T-helper 2 cell treated with Interferon-gamma antibody and Interleukin-4, amounts not matched to agents 5 μg/mL and 100 μg/mL, for 36 hours (primary cell): ENCODE results near the gene APOC4.
"Not testable (repeated sequence)": the region's sequence is repeated elsewhere in the genome, so short reads cannot be mapped to it uniquely, and the experiment has no call there.

Experiments
- DNase-seq: peaks from one replicate; pipeline ENCODE4 v3.0.0; 2021; ENCODE audit warnings: low spot score
- H3K27ac Mint-ChIP-seq: one replicate; pipeline ENCODE4 v1.8.0; 2021; ENCODE audit warnings: mild to moderate bottlenecking, mixed read lengths
- H3K27me3 Mint-ChIP-seq: one replicate; pipeline ENCODE4 v1.8.0; 2021; ENCODE audit warnings: low read depth, mixed read lengths
- H3K36me3 Mint-ChIP-seq: one replicate; pipeline ENCODE4 v1.8.0; 2021; ENCODE audit warnings: low read depth, mixed read lengths
- H3K4me1 Mint-ChIP-seq: one replicate; pipeline ENCODE4 v1.8.0; 2021; ENCODE audit warnings: low read depth, mixed read lengths
- H3K4me3 Mint-ChIP-seq: one replicate; pipeline ENCODE4 v1.8.0; 2022; ENCODE audit warnings: mild to moderate bottlenecking, moderate library complexity, mixed read lengths
- H3K9me3 Mint-ChIP-seq: one replicate; pipeline ENCODE4 v1.8.0; 2021; ENCODE audit warnings: mixed read lengths

APOC4 gene

DNA sequence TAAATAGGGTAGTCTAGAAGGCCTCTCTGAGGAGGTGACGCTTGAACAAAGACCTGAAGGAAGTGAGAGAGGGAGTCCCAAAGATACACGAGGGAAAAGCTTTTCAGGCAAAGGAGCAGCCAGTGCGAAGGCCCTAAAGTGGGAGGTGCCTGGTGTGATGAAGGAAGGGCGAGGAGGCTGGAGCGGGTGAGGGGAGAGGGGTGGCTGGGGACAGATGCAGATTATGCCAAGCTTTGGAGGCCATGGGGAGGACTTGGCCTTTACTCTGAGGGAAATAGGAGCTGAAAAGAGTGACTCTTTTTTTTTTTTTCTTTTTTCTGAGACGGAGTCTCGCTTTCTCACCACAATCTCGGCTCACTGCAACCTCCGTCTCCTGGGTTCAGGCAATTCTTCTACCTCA, 16.1 kb downstream of the APOC4 start:
- no peak overlapping the region for H3K4me3 Mint-ChIP-seq
- no peaks in the 10 kb centered on the region for H3K27me3 Mint-ChIP-seq
- DNase-seq, result no peak
- peaks cover 27% of the 10 kb centered on the region for H3K4me1 Mint-ChIP-seq
- H3K9me3 Mint-ChIP-seq, result no peaks in the 10 kb centered on the region
- no peak overlapping the region for H3K27ac Mint-ChIP-seq
- H3K36me3 Mint-ChIP-seq, result peaks cover 6% of the 10 kb centered on the region

DNA sequence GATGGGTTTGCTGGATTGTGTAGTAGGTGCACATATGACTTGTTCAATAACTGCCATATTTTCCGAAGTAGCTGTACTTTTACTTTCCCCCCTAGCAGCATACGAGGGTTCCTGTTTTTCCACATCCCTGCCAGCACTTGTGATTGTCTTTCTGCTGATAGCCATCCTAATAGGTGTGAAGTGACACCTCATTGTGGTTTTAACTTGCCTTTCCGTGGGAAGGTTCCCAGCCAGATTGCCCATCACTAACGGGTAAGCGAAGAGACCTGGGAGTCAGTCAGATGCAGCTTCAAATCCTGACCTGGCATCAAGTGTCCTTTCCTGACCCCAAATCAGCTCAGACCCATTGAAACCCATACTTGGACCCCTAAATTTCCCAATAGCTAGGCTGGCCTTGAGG, 17.7 kb downstream of the APOC4 start:
- no peaks in the 10 kb centered on the region for H3K9me3 Mint-ChIP-seq
- no peak overlapping the region for H3K4me3 Mint-ChIP-seq
- no peak overlapping the region for H3K27ac Mint-ChIP-seq
- no peaks in the 10 kb centered on the region for H3K27me3 Mint-ChIP-seq
- DNase-seq, result no peak
- H3K4me1 Mint-ChIP-seq, result peaks cover 23% of the 10 kb centered on the region
- H3K36me3 Mint-ChIP-seq, result peaks cover 9% of the 10 kb centered on the region

GRCh38 chr19:44960906-44961728, 19.1 kb downstream of the APOC4 start:
- Mint-ChIP-seq H3K27me3 (no peaks in the 10 kb centered on the region), H3K9me3 (no peaks in the 10 kb centered on the region), H3K36me3 (peaks cover 10% of the 10 kb centered on the region), H3K27ac (peak overlapping the region; percentile 45), H3K4me1 (peaks cover 18% of the 10 kb centered on the region), H3K4me3 (no peak overlapping the region)
- DNase-seq, result no peak

DNA sequence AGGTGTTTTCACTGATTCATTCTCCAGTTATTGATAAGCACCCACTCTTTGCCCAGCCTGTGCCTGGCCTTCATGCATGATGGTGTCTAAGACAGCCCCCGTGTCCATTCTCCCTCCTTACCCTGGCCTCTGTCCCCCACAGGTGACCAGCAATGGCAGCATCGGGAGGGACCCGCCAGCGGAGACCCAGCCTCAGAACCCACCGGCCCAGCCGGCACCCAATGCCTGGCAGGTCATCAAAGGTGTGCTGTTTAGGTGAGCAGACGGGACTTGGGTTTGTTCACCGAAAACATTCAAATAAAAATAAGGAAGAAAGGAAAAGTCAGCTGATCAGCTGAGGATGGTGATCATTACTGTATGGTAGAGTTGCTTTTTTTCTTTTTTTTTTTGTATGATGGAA, 19.8 kb downstream of the APOC4 start:
- Mint-ChIP-seq H3K36me3 (peaks cover 13% of the 10 kb centered on the region), H3K9me3 (no peaks in the 10 kb centered on the region), H3K27ac (no peak overlapping the region), H3K4me1 (peaks cover 11% of the 10 kb centered on the region), H3K27me3 (no peaks in the 10 kb centered on the region), H3K4me3 (no peak overlapping the region)
- DNase-seq, result no peak

GRCh38 chr19:44968118-44968517, 26.1 kb downstream of the APOC4 start:
- Mint-ChIP-seq H3K27ac (no peak overlapping the region), H3K9me3 (no peaks in the 10 kb centered on the region), H3K27me3 (no peaks in the 10 kb centered on the region), H3K36me3 (peaks cover 11% of the 10 kb centered on the region), H3K4me1 (no peaks in the 10 kb centered on the region), H3K4me3 (no peak overlapping the region)
- no peak for DNase-seq

- peaks cover 13% of the 10 kb centered on the region for H3K36me3 Mint-ChIP-seq
- H3K9me3 Mint-ChIP-seq, result no peaks in the 10 kb centered on the region
- H3K4me1 Mint-ChIP-seq, result no peaks in the 10 kb centered on the region
- H3K4me3 Mint-ChIP-seq, result no peak overlapping the region
- no peak overlapping the region for H3K27ac Mint-ChIP-seq
- no peaks in the 10 kb centered on the region for H3K27me3 Mint-ChIP-seq
- no peak for DNase-seq
Observed at GRCh38 chr19:44968670-44969069, 26.6 kb downstream of the APOC4 start.

DNA sequence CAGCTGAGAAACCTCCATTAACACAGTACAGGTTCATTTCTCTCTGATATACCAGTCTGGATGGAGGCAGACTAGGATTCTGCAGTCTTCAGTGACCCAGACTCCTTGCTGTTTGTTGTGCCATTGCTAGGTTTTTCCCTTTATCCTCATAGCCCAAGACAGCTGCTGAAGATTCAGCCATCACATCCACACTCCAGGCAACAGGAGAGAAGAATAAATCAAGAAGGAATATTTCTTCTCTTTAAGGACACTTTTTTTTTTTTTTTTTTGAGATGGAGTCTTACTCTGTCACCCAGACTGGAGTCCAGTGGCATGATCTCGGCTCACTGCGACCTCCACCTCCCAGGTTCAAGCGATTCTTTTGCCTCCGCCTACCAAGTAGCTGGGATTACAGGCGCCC, 27.4 kb downstream of the APOC4 start:
- Mint-ChIP-seq H3K9me3 (no peaks in the 10 kb centered on the region), H3K4me3 (no peak overlapping the region), H3K4me1 (no peaks in the 10 kb centered on the region), H3K27me3 (no peaks in the 10 kb centered on the region), H3K27ac (no peak overlapping the region), H3K36me3 (peaks cover 15% of the 10 kb centered on the region)
- DNase-seq, result no peak

DNA sequence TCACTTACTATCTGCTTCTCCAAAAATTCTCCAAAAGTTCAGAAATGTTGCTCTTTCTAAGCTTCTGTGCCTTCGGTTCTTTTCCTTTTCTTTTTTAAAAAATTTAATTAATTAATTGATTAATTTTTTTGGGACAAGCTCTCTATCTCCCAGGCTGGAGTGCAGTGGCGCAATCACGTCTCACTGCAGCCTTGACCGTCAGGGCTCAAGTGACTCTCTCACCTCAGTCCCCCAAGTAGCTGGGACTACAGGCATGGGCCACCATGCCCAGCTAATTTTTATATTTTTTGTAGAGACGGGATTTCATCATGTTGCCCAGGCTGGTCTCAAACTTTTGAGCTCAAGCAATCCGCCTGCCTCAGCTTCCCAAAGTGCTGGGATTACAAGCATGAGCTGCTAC, 29.4 kb downstream of the APOC4 start:
- H3K4me1 Mint-ChIP-seq, H3K4me3 Mint-ChIP-seq, H3K9me3 Mint-ChIP-seq, H3K27me3 Mint-ChIP-seq, H3K27ac Mint-ChIP-seq, DNase-seq: not testable (repeated sequence)
- H3K36me3 Mint-ChIP-seq, result peaks cover 14% of the 10 kb centered on the region

GRCh38 chr19:44972802-44973201, 30.8 kb downstream of the APOC4 start:
- Mint-ChIP-seq H3K27me3 (no peaks in the 10 kb centered on the region), H3K36me3 (peaks cover 23% of the 10 kb centered on the region), H3K4me1 (no peaks in the 10 kb centered on the region), H3K4me3 (no peak overlapping the region), H3K9me3 (no peaks in the 10 kb centered on the region), H3K27ac (no peak overlapping the region)
- no peak for DNase-seq

DNA sequence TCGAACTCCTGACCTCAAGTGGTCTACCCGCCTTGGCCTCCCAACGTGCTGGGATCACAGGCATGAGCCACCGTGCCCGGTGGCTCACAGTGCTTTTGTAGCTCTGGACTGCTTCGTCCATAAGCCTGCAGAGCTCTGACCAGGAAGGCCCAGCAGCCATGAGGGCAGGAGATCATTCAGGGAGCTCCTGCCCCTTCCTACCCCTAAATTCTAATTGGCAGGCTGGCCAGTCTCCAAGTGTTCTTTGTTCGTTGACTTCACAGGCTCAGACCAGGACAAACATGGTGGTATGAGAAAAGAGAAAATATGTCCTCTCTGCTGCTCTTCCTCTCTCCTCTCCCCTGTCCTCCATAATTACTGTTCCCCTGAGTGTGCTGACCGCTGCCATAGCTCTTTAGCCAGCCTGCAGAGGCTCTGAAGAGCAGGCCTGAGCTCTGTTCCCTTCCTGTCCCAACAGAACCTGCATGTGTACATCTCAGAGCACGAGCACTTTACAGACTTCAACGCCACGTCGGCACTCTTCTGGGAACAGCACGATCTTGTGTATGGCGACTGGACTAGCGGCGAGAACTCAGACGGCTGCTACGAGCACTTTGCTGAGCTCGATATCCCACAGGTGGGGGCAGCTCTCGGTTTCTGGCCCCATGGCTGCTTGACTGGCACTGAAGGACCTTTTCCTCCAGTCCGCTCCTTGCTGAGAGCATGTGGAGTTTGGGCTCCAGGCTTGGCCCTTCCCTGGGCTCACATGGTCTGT, 32.1 kb downstream of the APOC4 start:
- Mint-ChIP-seq H3K27me3 (no peaks in the 10 kb centered on the region), H3K4me3 (no peak overlapping the region), H3K4me1 (no peaks in the 10 kb centered on the region), H3K9me3 (no peaks in the 10 kb centered on the region), H3K27ac (no peak overlapping the region), H3K36me3 (peaks cover 23% of the 10 kb centered on the region)
- DNase-seq, result no peak

DNA sequence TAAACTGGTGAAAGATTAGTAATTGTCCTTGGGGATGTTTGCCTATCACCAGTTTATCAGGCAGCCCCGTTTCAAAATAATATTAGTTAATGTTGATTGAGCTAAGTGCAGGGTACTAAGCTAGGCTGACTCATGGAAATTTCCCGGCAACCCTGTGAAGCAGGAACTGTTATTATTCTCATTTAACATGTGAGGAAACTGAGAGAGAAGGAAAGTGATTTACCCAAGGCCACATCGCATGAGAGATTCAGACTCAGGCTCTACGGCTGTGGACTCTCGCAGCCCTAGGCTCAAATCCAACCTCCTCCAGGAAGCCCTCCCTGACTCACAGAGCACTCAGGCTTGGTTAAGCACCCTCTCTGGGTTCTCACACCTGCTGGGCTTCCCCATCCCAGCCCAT, 32.8 kb downstream of the APOC4 start:
- no peaks in the 10 kb centered on the region for H3K9me3 Mint-ChIP-seq
- H3K4me3 Mint-ChIP-seq, result no peak overlapping the region
- no peaks in the 10 kb centered on the region for H3K27me3 Mint-ChIP-seq
- H3K4me1 Mint-ChIP-seq, result no peaks in the 10 kb centered on the region
- H3K36me3 Mint-ChIP-seq, result peaks cover 30% of the 10 kb centered on the region
- H3K27ac Mint-ChIP-seq, result no peak overlapping the region
- DNase-seq, result no peak

DNA sequence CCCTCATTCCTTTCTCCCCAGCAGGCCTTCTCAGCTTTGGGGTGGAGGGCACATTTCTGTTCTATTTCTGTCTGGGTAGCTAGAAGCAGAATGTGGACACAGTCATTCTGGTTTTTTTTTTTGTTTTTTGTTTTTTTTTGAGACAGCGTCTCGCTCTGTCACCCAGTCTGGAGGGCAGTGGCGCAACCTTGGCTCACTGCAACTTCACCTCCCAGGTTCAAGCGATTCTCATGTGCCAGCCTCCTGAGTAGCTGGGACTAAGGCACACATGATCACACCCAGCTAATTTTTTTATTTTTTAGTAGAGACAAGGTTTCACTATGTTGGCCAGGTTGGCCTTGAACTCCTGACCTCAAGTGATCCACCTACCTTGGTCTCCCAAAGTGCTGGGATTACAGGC, 33.4 kb downstream of the APOC4 start:
- Mint-ChIP-seq H3K9me3 (no peaks in the 10 kb centered on the region), H3K36me3 (peaks cover 31% of the 10 kb centered on the region), H3K27ac (no peak overlapping the region), H3K27me3 (no peaks in the 10 kb centered on the region), H3K4me1 (no peaks in the 10 kb centered on the region), H3K4me3 (no peak overlapping the region)
- DNase-seq, result no peak

DNA sequence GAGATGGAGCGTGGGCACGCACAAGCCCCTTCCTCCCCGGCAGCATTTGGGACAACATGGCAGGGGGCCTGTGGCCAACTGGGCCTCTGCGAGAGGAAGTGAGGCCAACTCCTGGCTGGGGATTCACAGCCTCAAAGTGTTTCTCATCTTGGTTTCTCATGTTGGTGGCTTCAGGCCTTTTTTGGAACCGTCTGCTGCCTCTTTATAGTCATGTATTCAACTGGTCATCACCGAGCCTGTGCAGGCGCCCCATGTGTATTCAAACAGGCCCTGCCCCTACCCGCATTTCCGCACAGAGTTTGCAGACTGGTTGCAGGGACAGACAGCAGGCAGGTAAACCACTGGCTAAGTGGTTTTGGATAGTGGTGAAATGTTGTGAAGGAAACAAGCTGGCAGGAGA, 42.0 kb downstream of the APOC4 start:
- Mint-ChIP-seq H3K4me3 (no peak overlapping the region), H3K27me3 (no peaks in the 10 kb centered on the region), H3K36me3 (peaks cover 16% of the 10 kb centered on the region), H3K9me3 (no peaks in the 10 kb centered on the region), H3K27ac (no peak overlapping the region), H3K4me1 (no peaks in the 10 kb centered on the region)
- DNase-seq, result no peak

DNA sequence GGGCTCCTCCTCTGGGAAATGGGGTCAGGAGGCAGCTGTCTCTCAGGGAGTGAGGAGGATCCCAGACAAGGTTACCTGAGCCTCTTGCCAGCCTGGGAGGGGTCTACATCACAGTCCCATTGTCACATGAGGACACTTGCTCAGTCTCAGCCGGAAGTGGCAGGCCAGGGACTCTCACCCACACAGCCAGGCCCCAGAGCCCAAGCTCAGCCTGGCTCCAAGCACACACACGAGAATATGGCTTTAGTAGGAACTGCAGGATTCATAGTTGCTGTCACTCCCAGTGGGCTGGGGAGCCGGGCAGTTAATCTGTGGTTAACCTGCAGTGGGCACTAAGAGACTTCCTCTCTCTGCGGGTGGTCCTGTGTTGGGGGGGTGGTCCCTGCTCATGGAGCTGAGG, 43.4 kb downstream of the APOC4 start:
- H3K4me3 Mint-ChIP-seq, result no peak overlapping the region
- no peak overlapping the region for H3K27ac Mint-ChIP-seq
- no peaks in the 10 kb centered on the region for H3K4me1 Mint-ChIP-seq
- H3K36me3 Mint-ChIP-seq, result peaks cover 11% of the 10 kb centered on the region
- no peaks in the 10 kb centered on the region for H3K9me3 Mint-ChIP-seq
- DNase-seq, result no peak
- H3K27me3 Mint-ChIP-seq, result no peaks in the 10 kb centered on the region
